Activated naive CD4-positive, alpha-beta T cell treated with anti-CD3 and anti-CD28 coated beads, Interleukin-2, amount 10 ng/mL, durations not matched to agents 5 hours and 36 hours (primary cell): Measurements from ENCODE around the gene MTM1. TPM values are rescaled to one million over a fixed set of nuclear protein-coding genes. Genes with fewer than 3 reads are reported as not detected.

ENCODE experiments used
- total RNA-seq, 2 experiments: library from RNA; stranded (reverse); gene quantifications; one replicate each; pipeline ENCODE4 v1.2.3, GENCODE V29; 2021

The MTM1 gene
- total RNA-seq, result 10 to 100 TPM; 32.8 to 38.6 TPM

GRCh38 chrX:150568320-150569154 is at the start of gene MTM1:
TSS of gene MTM1 (plus strand) at chrX:150568621. CDS start at chrX:150592615, 23,994 bp downstream.

DNA sequence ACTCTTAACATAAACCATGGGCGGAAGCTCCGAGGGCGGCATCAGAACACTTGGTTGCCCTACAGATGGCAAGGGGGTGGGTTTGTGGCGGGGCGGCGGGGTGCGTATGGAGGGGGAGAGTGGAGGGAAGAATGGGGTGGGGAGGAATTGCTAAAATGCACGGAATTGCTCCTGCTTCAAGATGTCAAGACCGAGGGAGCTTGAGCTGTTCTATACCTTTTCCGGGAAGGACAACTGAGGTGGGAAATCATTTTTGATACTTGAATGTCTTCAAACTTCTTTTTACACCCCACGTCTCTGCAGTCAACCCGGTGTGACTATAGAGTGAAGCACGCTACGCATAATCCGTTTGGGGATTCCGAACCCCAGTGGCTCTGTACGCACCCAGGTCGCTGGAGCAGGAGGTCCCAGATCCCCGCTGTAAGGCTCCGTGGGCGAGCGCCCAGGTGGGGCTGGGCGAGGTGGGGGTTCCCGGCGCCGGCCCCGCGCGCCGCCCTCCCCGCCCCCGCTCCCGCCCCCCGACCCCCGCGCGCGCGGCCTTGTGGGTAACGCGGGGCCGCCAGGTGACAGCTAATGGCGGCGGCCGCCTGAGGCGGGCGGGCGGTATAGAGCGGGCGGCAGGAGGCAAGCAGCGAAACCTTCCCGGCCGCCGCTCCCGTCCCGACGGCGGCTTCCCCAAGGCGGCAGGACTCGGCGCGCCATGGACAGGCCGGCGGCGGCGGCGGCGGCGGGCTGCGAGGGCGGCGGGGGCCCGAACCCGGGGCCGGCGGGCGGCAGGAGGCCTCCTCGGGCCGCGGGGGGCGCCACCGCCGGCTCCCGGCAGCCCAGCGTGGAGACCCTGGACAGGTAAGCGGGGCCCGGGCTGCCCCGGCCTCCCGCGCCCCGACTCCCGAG is 124.7 kb downstream of the MTM1 start, which contains the start of gene MTMR1:
Gene MTMR1, plus strand, starts transcription at position 566 of the 894 bp plus-strand sequence. Its CDS starts 135 bp downstream, at position 701.

Other genes starting within 250 kb of the MTM1 start
- gene MAMLD1, start 205.3 kb upstream of the MTM1 start, total RNA-seq, result 1 to 10 TPM; 5.3 to 6.5 TPM
- 10 to 100 TPM; 59.0 to 65.9 TPM for gene MTMR1, start 124.8 kb downstream of the MTM1 start, total RNA-seq